Measurements from ENCODE around the gene DEFB113.

GRCh38 chr6:49937017-49937416, 32.4 kb downstream of the DEFB113 start:
- TF ChIP-seq POLR2AphosphoS5 (IDR thresholded peaks at IDR 0.05) (no peak), CTCF (IDR thresholded peaks at IDR 0.05; ENCODE audit: poor library complexity, severe bottlenecking) (no peak), EZH2 (IDR thresholded peaks at IDR 0.05; ENCODE audit: borderline replicate concordance, insufficient read depth, low read length, poor library complexity, severe bottlenecking) (no peak), TAF1 (IDR thresholded peaks at IDR 0.05; ENCODE audit: low read depth) (no peak), RAD21 (conservative IDR thresholded peaks at IDR 0.05) (no peak), EP300 (conservative IDR thresholded peaks at IDR 0.05; ENCODE audit: poor library complexity, severe bottlenecking) (no peak), REST (IDR thresholded peaks at IDR 0.05; ENCODE audit: borderline replicate concordance) (no peak), SMC3 (conservative IDR thresholded peaks at IDR 0.05; ENCODE audit: poor library complexity) (no peak), MXI1 (conservative IDR thresholded peaks at IDR 0.05; ENCODE audit: poor library complexity, severe bottlenecking) (no peak)
